ENCODE results near the gene TCF7L2.

The TCF7L2 gene

DNA sequence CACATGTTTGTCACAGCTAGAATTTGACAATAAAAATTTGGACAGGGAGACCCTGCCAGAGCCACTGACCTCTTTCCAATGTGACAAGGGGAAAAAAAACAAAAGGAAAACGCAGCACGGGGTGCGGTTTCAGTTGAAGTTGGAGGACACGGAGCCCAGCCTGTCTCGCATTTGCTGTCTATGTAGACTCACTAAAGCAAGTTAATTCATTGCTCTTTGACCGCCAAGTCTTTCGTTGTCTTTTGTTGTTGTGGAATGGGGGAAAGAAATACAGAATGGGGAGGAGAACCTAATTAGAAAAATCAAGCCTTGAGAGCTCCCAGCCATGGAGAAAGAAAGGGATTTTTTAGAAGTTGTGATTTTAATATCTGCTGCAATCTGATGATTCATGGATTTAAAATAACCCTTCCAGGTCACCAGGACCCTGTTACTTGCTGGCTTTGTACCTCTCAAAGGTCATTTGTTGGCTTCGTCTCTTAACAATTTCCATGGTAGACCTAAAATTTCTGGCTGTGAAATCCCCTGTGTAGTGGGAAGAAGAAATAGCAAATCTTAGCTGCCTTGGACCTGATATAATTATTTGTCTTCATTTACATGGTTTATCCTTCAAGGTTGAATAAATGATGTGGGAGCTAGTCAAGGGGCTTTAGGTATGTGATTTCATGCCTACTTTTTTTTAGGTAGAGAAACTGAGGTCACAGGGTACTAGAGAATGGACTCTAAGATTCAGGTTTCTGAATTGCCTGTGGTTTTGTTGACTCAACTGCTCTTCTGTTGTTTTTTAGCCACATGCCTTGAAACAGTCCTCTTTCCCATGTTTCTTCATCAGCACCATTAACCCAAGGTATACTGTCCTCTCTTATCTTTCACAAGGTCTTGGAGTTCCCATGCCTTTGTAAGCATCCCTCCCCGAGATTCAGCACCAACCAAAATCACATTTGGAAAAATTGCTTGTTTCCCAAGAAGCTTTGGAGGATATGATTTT, 78.7 kb downstream of the TCF7L2 start:
- peak; percentile 48 for DNase-seq
- H2AK5ac ChIP-seq (ENCODE audit: low read length, severe bottlenecking), result no peak overlapping the region

DNA sequence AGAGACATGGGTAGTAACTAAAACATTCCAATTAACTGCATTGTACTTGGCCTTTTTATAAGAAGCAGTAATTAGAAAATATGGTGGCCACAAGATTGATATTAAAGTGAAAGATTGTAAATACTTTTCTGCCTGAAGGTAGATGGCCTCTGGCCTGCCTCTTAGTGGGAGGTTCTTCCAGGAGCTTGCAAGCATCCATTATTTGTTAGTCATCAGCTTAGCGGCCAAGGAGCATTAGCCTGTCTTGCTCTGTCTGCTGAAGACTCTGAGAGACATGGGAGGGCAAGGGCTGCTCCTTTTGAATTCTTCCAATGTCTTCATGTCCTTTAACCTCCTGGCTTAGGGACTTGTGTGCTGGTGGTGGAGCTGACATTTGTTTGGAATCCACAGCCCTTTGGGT, 80.4 kb downstream of the TCF7L2 start:
- peaks cover 23% of the 10 kb centered on the region for H3K4me1 ChIP-seq (ENCODE audit: control insufficient read depth, insufficient read depth, low read depth, low read length)
- H3K18ac ChIP-seq (ENCODE audit: low read depth in 1 of 2, low read length in 2 of 2), result peak overlapping the region in 1 of 2 experiments; percentile 46
- H2BK15ac ChIP-seq (ENCODE audit: low read depth, poor library complexity, severe bottlenecking), result no peak overlapping the region
- no peak overlapping the region for H3K4ac ChIP-seq (ENCODE audit: low read depth in 1 of 2, low read length in 2 of 2)
- no peak overlapping the region for H2BK12ac ChIP-seq (ENCODE audit: low read length in 2 of 2)
- no peaks in the 10 kb centered on the region for H3K9me3 ChIP-seq (ENCODE audit: control insufficient read depth, low read length)
- H3K4me2 ChIP-seq (ENCODE audit: low read length, poor library complexity, severe bottlenecking), result no peak overlapping the region
- no peak overlapping the region for H3K14ac ChIP-seq (ENCODE audit: low read length in 2 of 2)
- H2BK5ac ChIP-seq (ENCODE audit: low read depth, low read length, poor library complexity, severe bottlenecking), result no peak overlapping the region
- H3K79me1 ChIP-seq (replicated peaks; ENCODE audit: low read length, poor library complexity, severe bottlenecking), result peaks cover 10% of the 10 kb centered on the region
- no peak overlapping the region for H3K9ac ChIP-seq (ENCODE audit: low read length)
- no peak overlapping the region for H3K27ac ChIP-seq (ENCODE audit: low read length, poor library complexity, severe bottlenecking)
- no peak overlapping the region for H4K8ac ChIP-seq (ENCODE audit: low read length)
- H3K4me3 ChIP-seq (ENCODE audit: insufficient read depth in 1 of 2, low read depth in 1 of 2, low read length in 2 of 2), result no peak overlapping the region
- peak; percentile 54 for DNase-seq
- H4K91ac ChIP-seq (ENCODE audit: low read length), result no peak overlapping the region
- no peaks in the 10 kb centered on the region for H3K27me3 ChIP-seq (ENCODE audit: control insufficient read depth in 1 of 2, insufficient read depth in 1 of 2, low read length in 2 of 2)
- no peak overlapping the region for H2AK5ac ChIP-seq (ENCODE audit: low read length, severe bottlenecking)
- H2BK120ac ChIP-seq (ENCODE audit: low read depth, low read length), result no peak overlapping the region
- 30% methylated on average over 1 of the region's 1 CpG for WGBS
- H2AFZ ChIP-seq (ENCODE audit: low read depth, low read length), result no peak overlapping the region
- H3K36me3 ChIP-seq (ENCODE audit: control insufficient read depth in 1 of 2, insufficient read depth in 2 of 2, low read depth in 1 of 2, low read length in 2 of 2), result peaks cover 2% of the 10 kb centered on the region in 2 experiments
- no peak overlapping the region for H3K23ac ChIP-seq (ENCODE audit: low read length in 2 of 2)

More for the DNA sequence above, 78.7 kb downstream of the TCF7L2 start:
- H2BK5ac ChIP-seq (ENCODE audit: low read depth, low read length, poor library complexity, severe bottlenecking), result no peak overlapping the region
- peaks cover 2% of the 10 kb centered on the region in 2 experiments for H3K36me3 ChIP-seq (ENCODE audit: control insufficient read depth in 1 of 2, insufficient read depth in 2 of 2, low read depth in 1 of 2, low read length in 2 of 2)
- H2AFZ ChIP-seq (ENCODE audit: low read depth, low read length), result no peak overlapping the region
- H3K18ac ChIP-seq (ENCODE audit: low read depth in 1 of 2, low read length in 2 of 2), result peak overlapping the region in 1 of 2 experiments; percentile 14
- no peak overlapping the region for H3K23ac ChIP-seq (ENCODE audit: low read length in 2 of 2)
- no peak overlapping the region for H3K4ac ChIP-seq (ENCODE audit: low read depth in 1 of 2, low read length in 2 of 2)
- H3K4me1 ChIP-seq (ENCODE audit: control insufficient read depth, insufficient read depth, low read depth, low read length), result peaks cover 20% of the 10 kb centered on the region
- H3K79me1 ChIP-seq (replicated peaks; ENCODE audit: low read length, poor library complexity, severe bottlenecking), result peaks cover 7% of the 10 kb centered on the region
- H2BK12ac ChIP-seq (ENCODE audit: low read length in 2 of 2), result peak overlapping the region in 1 of 2 experiments; percentile 68
- 45% methylated on average over 8 of the region's 9 CpGs for WGBS
- H3K27ac ChIP-seq (ENCODE audit: low read length, poor library complexity, severe bottlenecking), result peak overlapping the region; percentile 55
- no peaks in the 10 kb centered on the region for H3K27me3 ChIP-seq (ENCODE audit: control insufficient read depth in 1 of 2, insufficient read depth in 1 of 2, low read length in 2 of 2)
- peak overlapping the region in 1 of 2 experiments; percentile 57 for H3K4me3 ChIP-seq (ENCODE audit: insufficient read depth in 1 of 2, low read depth in 1 of 2, low read length in 2 of 2)
- H2BK120ac ChIP-seq (ENCODE audit: low read depth, low read length), result no peak overlapping the region
- H2BK15ac ChIP-seq (ENCODE audit: low read depth, poor library complexity, severe bottlenecking), result no peak overlapping the region
- H3K14ac ChIP-seq (ENCODE audit: low read length in 2 of 2), result no peak overlapping the region
- H3K9ac ChIP-seq (ENCODE audit: low read length), result peak overlapping the region; percentile 65
- no peak overlapping the region for H4K91ac ChIP-seq (ENCODE audit: low read length)
- no peak overlapping the region for H4K8ac ChIP-seq (ENCODE audit: low read length)
- no peaks in the 10 kb centered on the region for H3K9me3 ChIP-seq (ENCODE audit: control insufficient read depth, low read length)
- no peak overlapping the region for H3K4me2 ChIP-seq (ENCODE audit: low read length, poor library complexity, severe bottlenecking)

DNA sequence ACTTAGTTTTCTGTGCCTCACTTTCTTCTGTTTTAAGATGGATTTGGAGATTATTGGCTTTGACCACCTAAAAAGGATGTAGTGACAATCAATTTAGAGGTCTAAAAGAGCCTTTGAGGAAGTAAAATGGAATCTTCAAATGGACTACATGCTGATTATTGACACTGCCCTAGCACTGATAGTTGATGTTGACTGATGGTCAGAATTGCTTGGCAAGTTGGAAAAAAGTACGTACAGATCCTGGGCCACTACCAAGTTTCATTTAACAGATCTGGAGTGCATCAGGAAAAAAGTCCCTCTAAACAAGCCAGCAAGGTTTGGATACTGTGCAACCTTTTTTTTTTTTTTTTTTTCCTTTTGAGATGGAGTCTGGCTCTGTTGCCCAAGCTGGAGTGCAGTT, 81.1 kb downstream of the TCF7L2 start:
- no peak overlapping the region for H2BK5ac ChIP-seq (ENCODE audit: low read depth, low read length, poor library complexity, severe bottlenecking)
- WGBS, result 100% methylated on average over 1 of the region's 1 CpG
- peaks cover 14% of the 10 kb centered on the region for H3K79me1 ChIP-seq (replicated peaks; ENCODE audit: low read length, poor library complexity, severe bottlenecking)

DNA sequence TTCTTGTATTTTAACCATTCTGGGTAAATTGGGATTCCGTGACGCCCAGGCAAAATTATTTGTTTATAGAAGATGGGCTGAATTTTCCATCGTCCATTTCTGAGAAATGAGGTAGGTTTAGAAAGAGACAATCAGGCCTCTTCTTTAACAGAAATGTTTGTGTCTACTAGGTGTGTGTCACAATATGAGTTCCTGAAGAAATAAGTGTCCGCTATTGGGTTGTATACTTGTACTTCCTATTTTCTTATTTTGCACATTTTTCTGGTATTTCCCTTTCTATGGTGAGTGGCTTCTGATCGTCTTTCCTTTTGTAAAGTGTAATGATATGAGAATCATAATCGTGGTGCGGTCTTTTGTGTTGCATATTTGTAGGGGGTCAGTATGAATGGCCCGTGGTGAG, 83.9 kb downstream of the TCF7L2 start:
- H3K9me3 ChIP-seq (ENCODE audit: control insufficient read depth, low read length), result no peaks in the 10 kb centered on the region
- H3K4ac ChIP-seq (ENCODE audit: low read depth in 1 of 2, low read length in 2 of 2), result no peak overlapping the region
- no peak overlapping the region for H3K9ac ChIP-seq (ENCODE audit: low read length)
- no peak overlapping the region for H3K23ac ChIP-seq (ENCODE audit: low read length in 2 of 2)
- H3K27me3 ChIP-seq (ENCODE audit: control insufficient read depth in 1 of 2, insufficient read depth in 1 of 2, low read length in 2 of 2), result no peaks in the 10 kb centered on the region
- no peak overlapping the region for H2BK120ac ChIP-seq (ENCODE audit: low read depth, low read length)
- H2BK15ac ChIP-seq (ENCODE audit: low read depth, poor library complexity, severe bottlenecking), result no peak overlapping the region
- no peak for DNase-seq
- no peak overlapping the region for H3K4me2 ChIP-seq (ENCODE audit: low read length, poor library complexity, severe bottlenecking)
- no peak overlapping the region for H2AK5ac ChIP-seq (ENCODE audit: low read length, severe bottlenecking)
- H3K4me3 ChIP-seq (ENCODE audit: insufficient read depth in 1 of 2, low read depth in 1 of 2, low read length in 2 of 2), result no peak overlapping the region
- no peak overlapping the region for H3K14ac ChIP-seq (ENCODE audit: low read length in 2 of 2)
- H4K91ac ChIP-seq (ENCODE audit: low read length), result no peak overlapping the region
- no peak overlapping the region for H2BK12ac ChIP-seq (ENCODE audit: low read length in 2 of 2)
- H2BK5ac ChIP-seq (ENCODE audit: low read depth, low read length, poor library complexity, severe bottlenecking), result no peak overlapping the region
- peaks cover 8% of the 10 kb centered on the region for H3K4me1 ChIP-seq (ENCODE audit: control insufficient read depth, insufficient read depth, low read depth, low read length)
- H4K8ac ChIP-seq (ENCODE audit: low read length), result no peak overlapping the region
- no peak overlapping the region for H3K18ac ChIP-seq (ENCODE audit: low read depth in 1 of 2, low read length in 2 of 2)
- peaks cover 24% of the 10 kb centered on the region for H3K79me1 ChIP-seq (replicated peaks; ENCODE audit: low read length, poor library complexity, severe bottlenecking)
- H2AFZ ChIP-seq (ENCODE audit: low read depth, low read length), result no peak overlapping the region
- WGBS, result 95% methylated on average over 7 of the region's 8 CpGs
- H3K36me3 ChIP-seq (ENCODE audit: control insufficient read depth in 1 of 2, insufficient read depth in 2 of 2, low read depth in 1 of 2, low read length in 2 of 2), result peaks cover 2% of the 10 kb centered on the region in 2 experiments
- no peak overlapping the region for H3K27ac ChIP-seq (ENCODE audit: low read length, poor library complexity, severe bottlenecking)

More for the DNA sequence above, 81.1 kb downstream of the TCF7L2 start:
- Histone ChIP-seq H3K27ac (ENCODE audit: low read length, poor library complexity, severe bottlenecking) (no peak overlapping the region), H3K14ac (ENCODE audit: low read length in 2 of 2) (no peak overlapping the region), H2BK12ac (ENCODE audit: low read length in 2 of 2) (no peak overlapping the region), H3K4me2 (ENCODE audit: low read length, poor library complexity, severe bottlenecking) (no peak overlapping the region), H2AFZ (ENCODE audit: low read depth, low read length) (no peak overlapping the region), H3K18ac (ENCODE audit: low read depth in 1 of 2, low read length in 2 of 2) (no peak overlapping the region), H3K36me3 (ENCODE audit: control insufficient read depth in 1 of 2, insufficient read depth in 2 of 2, low read depth in 1 of 2, low read length in 2 of 2) (peaks cover 2% of the 10 kb centered on the region in 2 experiments), H4K8ac (ENCODE audit: low read length) (no peak overlapping the region), H4K91ac (ENCODE audit: low read length) (no peak overlapping the region), H3K9me3 (ENCODE audit: control insufficient read depth, low read length) (no peaks in the 10 kb centered on the region), H3K4me3 (ENCODE audit: insufficient read depth in 1 of 2, low read depth in 1 of 2, low read length in 2 of 2) (no peak overlapping the region), H3K4me1 (ENCODE audit: control insufficient read depth, insufficient read depth, low read depth, low read length) (peaks cover 21% of the 10 kb centered on the region), H3K9ac (ENCODE audit: low read length) (no peak overlapping the region), H2AK5ac (ENCODE audit: low read length, severe bottlenecking) (no peak overlapping the region), H3K27me3 (ENCODE audit: control insufficient read depth in 1 of 2, insufficient read depth in 1 of 2, low read length in 2 of 2) (no peaks in the 10 kb centered on the region), H3K4ac (ENCODE audit: low read depth in 1 of 2, low read length in 2 of 2) (no peak overlapping the region), H3K23ac (ENCODE audit: low read length in 2 of 2) (no peak overlapping the region), H2BK120ac (ENCODE audit: low read depth, low read length) (no peak overlapping the region), H2BK15ac (ENCODE audit: low read depth, poor library complexity, severe bottlenecking) (no peak overlapping the region)
- no peak for DNase-seq
